ENCODE measurements around the gene PTPRN2.

DNA sequence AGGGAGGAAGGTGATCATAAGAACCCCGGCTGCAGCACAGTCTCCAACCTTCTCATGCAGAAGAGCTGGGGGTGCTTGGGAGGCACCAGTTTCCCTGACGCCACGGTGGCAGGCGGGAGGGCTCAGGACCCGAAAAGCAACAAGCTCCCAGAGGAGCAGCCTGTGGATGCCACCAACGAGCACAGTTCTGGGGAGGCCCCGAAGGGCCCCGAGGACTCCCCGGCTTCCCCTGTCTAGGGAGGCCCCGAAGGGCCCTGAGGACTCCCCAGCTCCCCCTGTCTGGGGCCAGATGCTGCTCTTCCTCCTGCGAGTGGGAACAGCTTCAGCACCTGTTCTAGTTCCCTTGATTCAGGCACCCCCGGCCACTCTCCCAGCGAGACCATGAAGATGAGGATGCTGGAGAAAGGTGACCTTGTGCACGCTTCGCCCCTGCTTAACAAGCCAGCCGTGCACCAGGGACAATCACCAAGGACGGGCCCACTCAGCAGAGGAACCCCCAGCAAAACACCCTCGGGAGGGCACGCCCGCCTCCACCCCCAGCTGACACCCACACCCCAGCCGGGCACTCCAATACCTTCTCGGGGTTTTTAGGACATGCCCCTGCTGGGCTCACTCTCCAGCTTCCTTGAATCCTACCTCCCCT lies 112.5 kb downstream of the PTPRN2 start:
- TF ChIP-seq CTCF (IDR thresholded peaks at IDR 0.05) (no peak), POLR2A (IDR thresholded peaks at IDR 0.05) (no peak)
